ENCODE results near the gene NHLRC4. TPM values are rescaled to one million over a fixed set of nuclear protein-coding genes. Genes with fewer than 3 reads are reported as not detected.

Gene NHLRC4
- total and polyA plus RNA-seq, 2 donors (not counting 1 experiment from before 2014, with no cell fraction given), result 2.2 to 4.2 TPM

DNA sequence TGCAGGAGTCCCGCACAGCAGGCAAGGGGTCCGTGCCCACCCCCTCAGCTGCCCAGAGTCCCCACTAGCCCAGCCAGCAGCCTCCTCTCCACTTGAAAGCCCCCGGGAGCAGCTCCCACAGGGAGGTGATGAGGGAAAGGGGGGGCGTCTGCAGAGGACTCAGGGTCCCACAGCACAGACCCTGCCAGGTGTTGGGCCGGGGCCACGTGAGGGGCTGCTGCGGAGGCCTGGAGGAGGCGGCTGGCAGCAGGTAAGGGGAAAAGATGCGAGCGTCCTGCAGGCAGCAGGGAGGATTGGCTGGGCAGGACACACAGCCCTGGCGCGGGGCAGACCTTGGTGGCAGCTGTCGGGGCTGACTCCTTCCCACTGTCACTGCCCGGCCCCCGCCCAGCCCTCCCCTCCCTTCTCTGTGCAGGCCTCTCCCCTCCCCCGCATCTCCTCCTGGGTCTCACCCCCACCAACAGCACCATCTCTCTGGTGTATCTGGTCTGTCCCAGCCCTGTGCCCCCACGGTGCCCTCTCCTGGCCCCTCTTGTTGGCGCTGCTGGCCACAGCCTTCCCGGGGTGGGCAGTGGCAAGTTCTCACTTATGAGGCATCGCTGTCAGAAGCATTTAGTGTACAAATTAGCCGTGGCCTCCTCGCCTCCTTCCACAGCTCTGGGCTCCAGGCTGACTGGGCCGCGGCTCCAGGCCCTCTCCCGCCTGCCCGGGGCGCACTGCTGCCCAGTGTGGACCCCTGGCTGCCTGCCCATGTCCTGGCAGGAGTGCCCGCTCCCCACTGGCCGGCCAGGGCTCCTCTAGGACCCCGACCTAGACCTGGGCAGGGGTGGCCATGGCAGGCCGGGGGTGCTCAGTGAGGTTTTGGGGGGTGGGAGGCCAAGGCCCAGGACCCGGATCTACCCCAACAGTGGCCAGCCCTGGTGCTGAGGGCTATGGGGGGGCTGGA, 11.0 kb upstream of the NHLRC4 start:
- H3K27ac Mint-ChIP-seq, result no peak overlapping the region
- Histone ChIP-seq H3K79me2 (ENCODE audit: control insufficient read depth, insufficient read depth, low read length) (no peaks in the 10 kb centered on the region), H3K27me3 (replicated peaks in 1 of 4; ENCODE audit: control extremely low read depth in 1 of 4, control insufficient read depth in 3 of 4, insufficient read depth in 4 of 4, low read length in 3 of 4) (peaks cover 0 to 21% (median 6%) of the 10 kb centered on the region in 4 experiments), H3K27ac (ENCODE audit: low read length in 2 of 2) (no peak overlapping the region), H3K36me3 (replicated peaks in 1 of 2; ENCODE audit: control extremely low read depth in 1 of 2, control insufficient read depth in 1 of 2, extremely low read depth in 1 of 2, insufficient read depth in 2 of 2, low read length in 1 of 2) (peaks cover 0 to 4% of the 10 kb centered on the region in 2 experiments), H3K4me1 (ENCODE audit: control insufficient read depth in 2 of 2, insufficient read depth in 2 of 2, low read length in 2 of 2) (peaks cover 3 to 6% of the 10 kb centered on the region in 2 donors), H3K9me3 (ENCODE audit: control extremely low read depth in 1 of 3, control insufficient read depth in 2 of 3, insufficient read depth in 1 of 3, low read length in 2 of 3) (peaks cover 0 to 7% (median 0%) of the 10 kb centered on the region in 3 donors), H3K4me3 (ENCODE audit: control extremely low read depth in 1 of 5, extremely low read depth in 1 of 5, insufficient read depth in 1 of 5, low read depth in 2 of 5, low read length in 4 of 5) (no peak overlapping the region), H2AFZ (ENCODE audit: insufficient read depth, low read depth, low read length, poor library complexity, severe bottlenecking) (no peak overlapping the region), H4K20me1 (ENCODE audit: control insufficient read depth, insufficient read depth, low read length, poor library complexity, severe bottlenecking) (no peaks in the 10 kb centered on the region), H3K9ac (ENCODE audit: low read length) (no peak overlapping the region), H3K4me2 (replicated peaks; ENCODE audit: low read depth, low read length, poor library complexity, severe bottlenecking) (no peak overlapping the region)
- TF ChIP-seq, protein P1, sequence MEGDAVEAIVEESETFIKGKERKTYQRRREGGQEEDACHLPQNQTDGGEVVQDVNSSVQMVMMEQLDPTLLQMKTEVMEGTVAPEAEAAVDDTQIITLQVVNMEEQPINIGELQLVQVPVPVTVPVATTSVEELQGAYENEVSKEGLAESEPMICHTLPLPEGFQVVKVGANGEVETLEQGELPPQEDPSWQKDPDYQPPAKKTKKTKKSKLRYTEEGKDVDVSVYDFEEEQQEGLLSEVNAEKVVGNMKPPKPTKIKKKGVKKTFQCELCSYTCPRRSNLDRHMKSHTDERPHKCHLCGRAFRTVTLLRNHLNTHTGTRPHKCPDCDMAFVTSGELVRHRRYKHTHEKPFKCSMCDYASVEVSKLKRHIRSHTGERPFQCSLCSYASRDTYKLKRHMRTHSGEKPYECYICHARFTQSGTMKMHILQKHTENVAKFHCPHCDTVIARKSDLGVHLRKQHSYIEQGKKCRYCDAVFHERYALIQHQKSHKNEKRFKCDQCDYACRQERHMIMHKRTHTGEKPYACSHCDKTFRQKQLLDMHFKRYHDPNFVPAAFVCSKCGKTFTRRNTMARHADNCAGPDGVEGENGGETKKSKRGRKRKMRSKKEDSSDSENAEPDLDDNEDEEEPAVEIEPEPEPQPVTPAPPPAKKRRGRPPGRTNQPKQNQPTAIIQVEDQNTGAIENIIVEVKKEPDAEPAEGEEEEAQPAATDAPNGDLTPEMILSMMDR (IDR thresholded peaks at IDR 0.05), result no peak
- no peak for TF ChIP-seq EZH2 (IDR thresholded peaks at IDR 0.05; ENCODE audit: borderline replicate concordance, insufficient read depth, low read depth, low read length, poor library complexity, severe bottlenecking)
- ChIA-PET CTCF (no interaction called here), POLR2A (no interaction called here)
- DNase-seq, result no peak
- no peak for ATAC-seq (ENCODE audit: low read depth)
- H3K27me3 Mint-ChIP-seq, result peaks cover 4% of the 10 kb centered on the region
- WGBS (ENCODE audit: insufficient coverage), result 90% methylated on average over 21 of the region's 32 CpGs
- no peaks in the 10 kb centered on the region for H3K4me1 Mint-ChIP-seq
- no peak overlapping the region for H3K4me3 Mint-ChIP-seq
- intact Hi-C loops (cut with micrococcal nuclease), result no loop called here
- H3K9me3 Mint-ChIP-seq (ENCODE audit: insufficient read depth), result no peaks in the 10 kb centered on the region
